NB4 (cell line): Measurements from ENCODE around the gene MMP2.

Experiments used
- DNase-seq: peaks from one replicate; pipeline ENCODE4 v3.0.0; 2010; ENCODE audit warnings: low read depth
- H3K4me3 ChIP-seq: one replicate; pipeline ENCODE4 v1.5.1; 2011; ENCODE audit warnings: mild to moderate bottlenecking, low read depth, low read length, moderate library complexity
- CTCF ChIP-seq: IDR thresholded peaks from one replicate; pipeline ENCODE4 v1.5.1; 2012; ENCODE audit warnings: low read depth, low read length
- MYC ChIP-seq: IDR thresholded peaks from 2 replicates; pipeline ENCODE4 v1.6.1; 2011; ENCODE audit warnings: low read depth, low read length
- POLR2A ChIP-seq: IDR thresholded peaks from 2 replicates; pipeline ENCODE4 v1.6.1; 2011; ENCODE audit warnings: mild to moderate bottlenecking; ENCODE audit not compliant: insufficient read length; ENCODE audit errors: extremely low read depth
- TF ChIP-seq, protein P1 (sequence below): IDR thresholded peaks from 2 replicates; pipeline ENCODE4 v1.6.1; 2011; ENCODE audit warnings: low read depth, low read length

MMP2 gene

DNA sequence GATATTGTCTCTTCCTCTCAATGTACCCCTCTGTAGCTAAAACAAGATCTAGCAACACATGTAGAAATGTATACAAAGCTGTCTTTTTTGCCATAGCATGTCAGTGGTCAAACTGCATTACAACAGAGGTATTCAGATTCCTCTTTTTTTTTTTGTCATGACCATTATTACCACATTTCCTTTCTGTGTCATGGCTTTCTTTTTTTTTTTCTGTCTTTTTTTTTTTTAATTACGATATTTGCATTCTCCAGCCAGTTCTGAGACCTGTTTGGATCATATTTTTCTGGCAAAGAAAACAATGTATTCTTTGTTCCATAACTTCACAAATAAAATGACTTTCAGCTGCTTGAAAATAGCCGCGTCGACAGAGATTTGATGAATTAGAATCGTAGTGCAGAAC, 60.1 kb downstream of the MMP2 start:
- peak; percentile 81 for DNase-seq
- H3K4me3 ChIP-seq = no peak overlapping the region
- TF ChIP-seq CTCF = no peak
- TF ChIP-seq, protein P1, sequence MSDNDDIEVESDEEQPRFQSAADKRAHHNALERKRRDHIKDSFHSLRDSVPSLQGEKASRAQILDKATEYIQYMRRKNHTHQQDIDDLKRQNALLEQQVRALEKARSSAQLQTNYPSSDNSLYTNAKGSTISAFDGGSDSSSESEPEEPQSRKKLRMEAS = 0 out of 2 replicates have a peak, but pooled peaks have one; percentile 7
- TF ChIP-seq MYC = 0 out of 2 replicates have a peak, but pooled peaks have one; percentile 11
- no peak for TF ChIP-seq POLR2A

- no peak for TF ChIP-seq CTCF
- TF ChIP-seq POLR2A = no peak
- no peak for TF ChIP-seq MYC
- TF ChIP-seq, protein P1 = no peak
- no peak overlapping the region for H3K4me3 ChIP-seq
Measured at GRCh38 chr16:55539488-55539887, 60.5 kb downstream of the MMP2 start.

DNA sequence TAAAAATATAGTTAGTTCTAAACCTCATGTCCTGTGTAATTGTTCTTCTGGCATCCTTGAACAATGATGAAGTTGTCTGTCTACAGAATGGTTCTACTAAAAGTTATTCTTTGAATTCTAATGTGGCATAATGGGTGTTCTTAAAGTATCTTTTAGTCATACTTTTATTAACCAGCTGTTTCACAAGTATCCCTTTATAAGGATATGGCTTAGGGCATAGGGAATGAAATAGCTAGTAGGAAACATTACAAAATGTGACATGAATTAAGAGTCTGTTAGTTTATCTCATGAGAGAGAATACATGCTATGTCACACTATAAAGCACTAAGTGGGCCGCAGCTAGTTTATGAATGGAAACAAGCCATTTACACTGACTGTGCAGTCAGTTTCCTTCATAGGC, 61.2 kb downstream of the MMP2 start:
- no peak overlapping the region for H3K4me3 ChIP-seq
- DNase-seq = no peak
- no peak for TF ChIP-seq POLR2A
- TF ChIP-seq CTCF = no peak
- TF ChIP-seq, protein P1 = no peak
- no peak for TF ChIP-seq MYC

More at GRCh38 chr16:55539488-55539887, 60.5 kb downstream of the MMP2 start:
- peak; percentile 29 for DNase-seq

- DNase-seq = peak; percentile 8
- TF ChIP-seq CTCF (no peak), MYC (no peak), POLR2A (no peak)
- TF ChIP-seq, protein P1 = no peak
- no peak overlapping the region for H3K4me3 ChIP-seq
Measured at GRCh38 chr16:55542459-55543082, 63.6 kb downstream of the MMP2 start.

GRCh38 chr16:55543472-55543871, 64.5 kb downstream of the MMP2 start:
- DNase-seq = peak; percentile 21
- no peak overlapping the region for H3K4me3 ChIP-seq
- no peak for TF ChIP-seq POLR2A
- TF ChIP-seq CTCF = no peak
- TF ChIP-seq, protein P1 = no peak
- TF ChIP-seq MYC = no peak
